ENCODE measurements around the gene BRD4.

Gene BRD4

DNA sequence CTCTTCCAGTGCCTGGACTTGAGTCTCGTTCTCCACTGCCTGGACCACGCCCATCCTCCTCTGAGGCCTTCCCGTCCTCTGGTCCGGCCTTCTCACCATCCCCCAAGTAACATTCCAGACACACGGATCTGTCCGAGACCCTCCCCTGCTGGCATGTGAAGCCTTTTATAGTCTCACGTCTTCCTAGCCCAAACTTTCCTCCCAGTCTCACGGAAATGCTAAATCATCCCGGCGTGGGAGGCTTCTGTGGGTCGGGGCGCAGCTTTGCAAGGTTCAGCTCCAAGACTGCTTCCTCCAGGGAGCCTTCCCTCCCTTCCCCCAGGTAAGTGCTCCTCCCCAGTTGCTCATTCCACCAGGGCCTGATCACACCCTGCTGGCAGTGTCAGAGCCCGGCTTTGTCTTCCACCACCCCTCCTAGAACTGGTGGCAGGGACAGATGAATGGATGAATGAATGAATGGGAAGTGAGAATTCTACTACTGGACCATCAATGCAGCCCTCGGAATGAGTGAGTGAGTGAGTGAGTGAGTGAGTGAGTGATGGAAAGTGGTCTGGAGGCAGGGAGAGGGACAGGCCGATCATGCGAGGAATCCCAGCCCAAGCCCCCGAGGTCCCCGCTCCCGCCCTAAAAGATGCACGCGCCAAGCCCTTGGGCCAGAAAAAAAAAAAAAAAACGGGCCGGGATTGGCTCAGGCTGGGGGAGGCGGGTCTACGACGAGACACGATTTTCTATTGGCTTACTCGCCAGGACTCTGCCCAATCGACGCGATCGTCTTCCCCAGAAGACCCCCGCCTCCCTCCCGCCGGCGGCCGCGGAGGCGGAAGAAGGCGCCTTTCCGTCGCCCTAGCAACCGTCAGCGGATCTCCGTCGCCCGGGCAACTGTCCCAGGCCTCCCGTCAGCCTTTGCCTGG is 109.3 kb downstream of the BRD4 start:
- peak; percentile 87 for DNase-seq

DNA sequence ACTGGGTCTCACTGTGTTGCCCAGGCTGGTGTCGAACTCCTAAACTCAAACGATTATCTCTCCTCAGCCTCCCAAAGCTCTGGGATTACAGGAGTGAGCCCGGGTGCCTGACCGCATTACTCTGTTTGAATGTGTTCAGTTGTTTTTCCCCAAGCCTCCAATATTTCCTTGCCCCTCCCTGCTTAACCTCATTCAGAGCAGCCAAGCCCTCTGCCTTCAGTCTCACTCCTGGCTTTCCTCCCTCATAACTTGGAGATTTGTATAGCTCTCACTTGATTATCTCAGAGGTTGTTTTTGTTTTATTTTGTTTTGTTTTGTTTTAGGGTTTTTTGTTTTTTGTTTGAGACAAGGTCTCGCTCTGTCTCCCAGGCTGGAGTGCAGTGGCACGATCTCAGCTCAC is 111.5 kb downstream of the BRD4 start:
- DNase-seq, result no peak

GRCh38 chr19:15218501-15218900 is 113.8 kb downstream of the BRD4 start:
- no peak for DNase-seq

GRCh38 chr19:15216363-15216762 is 116.0 kb downstream of the BRD4 start:
- DNase-seq, result no peak

DNA sequence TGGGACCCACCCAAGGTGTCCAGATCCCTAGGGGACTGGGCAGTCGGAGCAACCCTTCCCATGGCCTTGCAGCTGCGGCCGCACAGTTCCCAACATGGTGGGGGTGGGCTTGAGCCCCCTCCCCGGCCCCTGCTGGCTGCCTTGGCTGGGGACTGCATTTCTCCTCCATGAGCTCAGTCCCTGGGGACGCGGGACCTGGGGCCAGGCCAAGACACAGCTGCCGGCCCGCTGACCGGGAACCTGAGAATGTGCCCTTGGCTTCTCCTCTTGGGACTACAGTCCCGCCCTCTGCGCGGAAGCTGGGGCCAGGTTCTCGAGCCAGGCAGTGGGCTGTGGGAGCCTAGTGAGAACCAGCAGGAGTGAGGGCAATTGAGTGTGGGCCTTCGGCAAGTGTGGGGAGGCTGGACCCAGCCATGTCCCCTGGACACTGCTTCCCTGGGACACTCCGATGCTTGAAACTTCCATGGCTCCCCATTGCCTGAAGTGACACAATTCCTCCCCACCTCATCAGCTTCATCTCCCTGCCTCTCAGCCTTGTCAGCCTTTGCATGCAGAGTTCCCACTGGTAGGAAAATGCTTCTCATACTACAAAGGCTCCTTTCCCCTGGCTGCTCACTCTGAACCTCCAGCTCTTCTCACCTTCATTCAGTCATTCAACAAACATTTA is 118.5 kb downstream of the BRD4 start:
- no peak for DNase-seq

DNA sequence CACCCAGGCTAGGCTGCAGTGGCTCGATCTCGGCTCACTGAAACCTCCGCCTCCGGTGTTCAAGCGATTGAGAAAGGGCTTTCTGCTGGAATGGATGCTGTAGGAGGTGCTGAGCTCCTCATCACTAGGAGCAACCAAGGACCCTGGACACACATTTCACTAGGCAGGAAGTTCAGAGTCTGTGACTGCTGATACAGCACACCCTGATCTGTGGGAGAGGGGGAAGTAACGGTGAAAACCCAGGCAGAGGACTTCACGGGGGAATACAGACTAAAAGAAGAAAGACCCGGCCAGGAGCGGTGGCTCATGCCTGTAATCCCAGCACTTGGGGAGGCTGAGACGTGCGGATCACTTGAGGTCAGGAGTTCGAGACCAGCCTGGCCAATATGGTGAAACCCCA is 119.6 kb downstream of the BRD4 start:
- DNase-seq, result peak; percentile 90

DNA sequence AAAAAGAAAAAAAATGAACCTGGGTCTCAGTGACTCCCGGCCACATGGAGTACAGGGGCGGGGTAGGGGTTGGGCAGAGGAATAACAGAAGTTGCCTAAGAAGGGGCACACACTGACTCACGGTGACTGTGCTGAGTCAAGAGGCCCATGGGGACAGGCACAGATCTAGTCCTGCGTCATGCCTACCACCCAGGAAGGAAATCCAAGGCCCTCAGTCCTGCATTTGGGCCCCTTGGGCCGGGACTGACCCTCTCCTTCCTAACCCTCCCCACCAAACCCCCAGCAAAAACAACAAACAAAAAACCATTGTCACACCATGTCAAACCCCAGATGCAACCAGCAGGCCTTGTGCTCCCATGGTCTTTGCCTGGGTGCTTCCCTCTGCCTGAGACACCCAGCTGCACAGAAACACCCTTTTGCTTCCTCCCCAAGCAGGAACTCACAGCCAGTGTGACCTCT is 122.0 kb downstream of the BRD4 start:
- peak; percentile 99 for DNase-seq

- DNase-seq, result no peak
Observed at GRCh38 chr19:15201374-15202023, 130.8 kb downstream of the BRD4 start.

GRCh38 chr19:15200553-15201364 is 131.6 kb downstream of the BRD4 start, which contains the start of gene NOTCH3:
TSS of gene NOTCH3 (minus strand) at chr19:15200995. CDS start at chr19:15200905, 90 bp downstream.
- DNase-seq, result no peak

DNA sequence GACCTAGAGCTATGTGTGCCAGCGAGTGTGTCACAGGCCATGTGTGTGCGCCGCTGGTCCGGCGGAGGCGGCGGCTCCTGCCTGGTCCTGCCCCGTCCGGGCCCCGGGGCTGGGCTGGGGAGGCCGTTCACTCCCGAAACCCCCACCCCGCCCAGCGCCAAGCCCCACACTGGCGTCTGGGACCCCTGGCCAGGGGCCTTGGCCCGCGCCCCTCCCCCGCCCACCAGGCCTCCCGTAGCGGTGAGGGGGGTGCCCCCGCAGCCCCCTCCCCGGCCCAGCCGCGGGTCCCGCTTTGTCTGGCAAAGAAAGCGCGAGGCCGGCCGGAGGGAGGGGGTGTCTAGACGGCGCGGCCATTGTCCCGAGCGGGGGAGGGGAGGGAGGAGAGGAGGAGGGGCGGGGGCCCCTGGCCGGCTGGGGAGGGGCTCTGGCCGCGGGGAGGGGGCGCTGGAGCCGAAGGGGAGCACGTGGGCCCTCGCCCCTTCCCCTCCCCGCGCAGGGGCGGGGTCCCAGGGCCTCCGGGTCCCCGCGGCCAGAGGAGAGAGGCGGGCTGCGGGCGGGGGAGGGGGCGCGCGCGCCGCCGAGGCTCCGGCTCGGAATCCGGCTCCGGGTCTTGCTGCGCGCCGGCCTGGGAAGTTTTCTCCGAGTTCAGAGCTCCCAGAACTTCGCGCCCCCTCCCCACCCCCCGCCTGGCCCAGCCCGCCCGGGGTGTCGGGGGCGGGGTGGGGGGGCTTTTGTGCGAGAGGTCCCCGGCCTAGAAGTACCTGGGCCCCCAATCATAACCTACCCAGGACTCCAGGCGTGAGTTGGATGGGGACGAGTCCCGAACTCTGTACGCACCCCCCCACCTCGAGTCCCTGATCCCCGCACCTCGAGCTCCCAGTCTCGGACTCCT is 132.4 kb downstream of the BRD4 start:
- DNase-seq, result no peak

GRCh38 chr19:15198951-15199660 is 133.2 kb downstream of the BRD4 start:
- no peak for DNase-seq

- DNase-seq, result no peak
Observed at GRCh38 chr19:15197942-15198341, 134.4 kb downstream of the BRD4 start.

DNA sequence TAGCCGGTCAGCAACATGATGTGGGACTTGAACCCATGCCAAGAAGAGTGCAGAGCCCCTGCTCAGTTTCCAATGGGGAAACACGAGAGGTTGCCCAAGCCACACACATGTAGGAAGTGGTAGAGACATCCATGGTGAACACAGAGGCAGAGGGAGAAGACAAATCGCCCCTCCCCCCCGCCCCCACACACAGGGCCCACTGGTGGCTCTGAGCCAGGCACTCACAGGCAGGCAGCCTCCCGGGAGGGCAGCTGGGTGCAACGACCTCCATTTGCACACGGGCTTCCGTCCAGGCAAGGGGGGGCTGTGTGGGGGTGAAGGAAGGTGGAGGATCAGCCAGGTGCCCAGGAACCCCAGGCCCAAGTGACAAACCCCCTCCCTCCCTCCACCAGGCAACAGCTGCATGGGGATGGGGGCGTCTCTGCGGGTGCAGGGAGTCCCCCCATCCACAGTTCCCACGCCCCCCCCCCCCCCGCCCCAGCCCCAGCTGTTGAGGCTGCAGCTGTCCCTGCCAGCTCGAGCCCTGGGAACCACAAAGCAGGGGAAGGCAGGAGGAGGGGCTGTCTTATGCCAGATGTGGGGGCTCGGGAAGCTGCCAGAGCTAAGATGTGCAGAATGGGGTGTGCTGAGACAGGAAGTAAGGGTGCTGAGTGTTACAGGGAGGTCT is 134.9 kb downstream of the BRD4 start:
- DNase-seq, result peak; percentile 64

GRCh38 chr19:15196360-15197005 is 135.9 kb downstream of the BRD4 start:
- no peak for DNase-seq

DNA sequence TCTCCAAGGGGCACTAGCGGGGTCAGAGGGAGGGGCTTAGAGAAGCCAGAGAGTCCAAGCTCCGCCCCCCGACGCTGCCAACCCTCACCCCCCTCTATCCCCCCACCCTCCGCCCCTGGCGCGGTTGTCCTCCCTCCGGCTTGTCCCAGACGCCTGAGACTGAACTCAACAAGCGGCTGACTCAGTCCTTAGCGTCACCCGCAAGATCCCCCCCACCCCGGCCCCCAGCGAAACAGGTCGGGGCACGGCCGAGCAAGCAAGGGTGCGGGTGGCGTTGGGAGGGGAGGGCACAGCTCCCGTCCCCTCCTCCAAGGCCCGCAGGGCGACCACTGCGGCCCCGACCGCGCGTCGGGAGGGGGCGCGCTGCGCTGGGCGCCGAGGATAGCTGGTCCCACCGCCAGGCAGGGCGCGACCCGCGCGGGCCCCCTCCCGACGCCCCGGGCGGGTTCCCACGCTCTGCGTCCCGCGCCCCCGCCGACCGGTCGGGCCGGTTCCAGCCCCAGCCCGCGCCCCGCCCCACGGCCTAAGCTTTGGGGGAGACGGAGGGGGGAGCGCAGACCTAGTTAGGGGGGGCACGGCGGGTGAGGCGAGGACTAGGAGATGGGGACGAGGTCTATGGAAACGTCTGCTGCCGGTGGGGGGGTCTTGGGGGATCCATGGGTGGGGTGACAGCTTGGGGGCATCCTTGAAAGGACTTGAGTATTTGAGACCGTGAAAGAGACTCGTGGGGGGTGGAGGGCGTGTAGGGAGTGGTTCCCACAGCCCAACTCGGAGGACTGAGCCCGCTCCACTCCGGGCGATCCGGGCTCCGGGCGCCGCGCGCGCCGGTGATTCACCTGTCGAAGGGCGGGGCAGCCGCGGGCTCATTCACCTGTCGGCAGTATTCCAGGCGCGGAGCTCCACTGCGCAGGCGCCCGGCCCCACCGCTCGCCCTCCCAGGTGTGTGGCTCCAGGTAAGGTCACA is 136.7 kb downstream of the BRD4 start:
- peak; percentile 67 for DNase-seq

DNA sequence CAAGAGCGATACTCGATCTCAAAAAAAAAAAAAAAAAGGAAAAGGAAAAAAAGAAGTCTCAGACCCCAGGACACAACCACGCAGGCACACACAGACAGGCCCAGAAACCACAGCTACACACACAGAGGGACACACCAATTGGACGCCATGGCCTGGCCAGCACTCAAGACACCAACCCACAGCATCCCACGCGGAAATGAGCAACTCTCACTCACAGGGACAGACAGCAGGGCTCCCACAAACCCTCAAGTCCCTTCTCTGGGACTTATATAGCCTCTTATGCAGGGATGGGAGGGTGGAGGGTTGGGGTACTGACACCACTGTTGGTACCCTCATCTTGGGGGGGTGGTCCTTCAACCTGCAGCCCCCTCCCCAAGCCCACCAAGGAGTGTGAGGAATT is 137.4 kb downstream of the BRD4 start:
- peak; percentile 89 for DNase-seq

DNA sequence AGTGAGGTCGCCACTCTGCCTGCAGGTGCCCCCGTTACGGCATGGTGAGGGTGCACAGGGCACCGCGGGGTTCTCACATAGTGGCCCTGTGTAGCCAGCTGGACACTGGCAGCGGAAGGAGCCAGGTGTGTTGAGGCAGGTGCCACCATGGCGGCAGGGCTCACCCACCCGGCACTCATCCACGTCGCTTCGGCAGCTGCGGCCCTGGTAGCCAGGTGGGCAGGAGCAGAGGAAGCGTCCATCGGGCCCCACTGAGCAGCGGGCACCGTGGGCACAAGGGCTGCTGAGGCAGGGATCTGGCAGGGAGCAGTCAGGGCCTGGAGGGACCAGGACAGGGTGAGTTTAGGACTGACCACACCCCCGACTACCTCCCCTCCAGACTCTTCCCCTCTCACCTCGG is 140.4 kb downstream of the BRD4 start:
- DNase-seq, result no peak

GRCh38 chr19:15191514-15191913 is 140.8 kb downstream of the BRD4 start:
- DNase-seq, result no peak

- DNase-seq, result no peak
Observed at GRCh38 chr19:15188851-15189250, 143.5 kb downstream of the BRD4 start.
